Upper lobe of left lung (tissue), 4 donors: Measurements from ENCODE around the gene GNG13.

Source experiments
- POLR2A ChIP-seq, 4 donors: fragments of 450-650 bp; IDR thresholded peaks; one replicate each; pipeline ENCODE4 v1.5.1; 2016 to 2017; ENCODE audit warnings: antibody characterized with exemption in 4 of 4, mild to moderate bottlenecking in 2 of 4
- POLR2AphosphoS5 ChIP-seq, 2 donors: sonication (generic); formaldehyde crosslinking; IDR thresholded peaks; one replicate each; pipeline ENCODE4 v1.5.1; 2017; ENCODE audit warnings: antibody characterized with exemption in 2 of 2
- TF ChIP-seq, protein P1 (sequence below), 6 experiments: fragments of 450-650 bp in 4 of 6; fragments of 200-600 bp in 2 of 6; sonication (generic) in 2 of 6; IDR thresholded peaks; one replicate each; pipeline ENCODE4 v1.5.1; 2016 to 2019; ENCODE audit warnings: antibody characterized with exemption in 6 of 6

- TF ChIP-seq, protein P1, sequence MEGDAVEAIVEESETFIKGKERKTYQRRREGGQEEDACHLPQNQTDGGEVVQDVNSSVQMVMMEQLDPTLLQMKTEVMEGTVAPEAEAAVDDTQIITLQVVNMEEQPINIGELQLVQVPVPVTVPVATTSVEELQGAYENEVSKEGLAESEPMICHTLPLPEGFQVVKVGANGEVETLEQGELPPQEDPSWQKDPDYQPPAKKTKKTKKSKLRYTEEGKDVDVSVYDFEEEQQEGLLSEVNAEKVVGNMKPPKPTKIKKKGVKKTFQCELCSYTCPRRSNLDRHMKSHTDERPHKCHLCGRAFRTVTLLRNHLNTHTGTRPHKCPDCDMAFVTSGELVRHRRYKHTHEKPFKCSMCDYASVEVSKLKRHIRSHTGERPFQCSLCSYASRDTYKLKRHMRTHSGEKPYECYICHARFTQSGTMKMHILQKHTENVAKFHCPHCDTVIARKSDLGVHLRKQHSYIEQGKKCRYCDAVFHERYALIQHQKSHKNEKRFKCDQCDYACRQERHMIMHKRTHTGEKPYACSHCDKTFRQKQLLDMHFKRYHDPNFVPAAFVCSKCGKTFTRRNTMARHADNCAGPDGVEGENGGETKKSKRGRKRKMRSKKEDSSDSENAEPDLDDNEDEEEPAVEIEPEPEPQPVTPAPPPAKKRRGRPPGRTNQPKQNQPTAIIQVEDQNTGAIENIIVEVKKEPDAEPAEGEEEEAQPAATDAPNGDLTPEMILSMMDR (IDR thresholded peaks at IDR 0.05): no peak
- TF ChIP-seq POLR2A (IDR thresholded peaks at IDR 0.05) (no peak), POLR2AphosphoS5 (IDR thresholded peaks at IDR 0.05) (no peak)
These were observed 7.1 kb downstream of the GNG13 start for GRCh38 chr16:793414-793813.
